HepG2 (cell line): ENCODE measurements around the gene SERPINB1. TPM values are rescaled to one million over a fixed set of nuclear protein-coding genes. Genes with fewer than 3 reads are reported as not detected.

Experiments
- AGO1 ChIP-seq: fragments of 200-400 bp; formaldehyde crosslinking; IDR thresholded peaks from 2 replicates; pipeline ENCODE4 v1.6.1; 2017; ENCODE audit warnings: mild to moderate bottlenecking, low read depth, low read length, moderate library complexity; ENCODE audit not compliant: poor library complexity, severe bottlenecking
- RERE ChIP-seq: IDR thresholded peaks from 2 replicates; pipeline ENCODE4 v1.6.1; 2016; ENCODE audit warnings: low read depth, missing genetic modification reagents, missing compliant biosample characterization
- ZNF280B ChIP-seq: sonication (generic); formaldehyde crosslinking; IDR thresholded peaks from 2 replicates; pipeline ENCODE4 v1.5.0; 2020; ENCODE audit warnings: missing genetic modification reagents, mild to moderate bottlenecking, borderline replicate concordance
- ZNF430 ChIP-seq: sonication (generic); formaldehyde crosslinking; IDR thresholded peaks from 2 replicates; pipeline ENCODE4 v1.9.0; 2021; ENCODE audit warnings: mild to moderate bottlenecking, missing genetic modification reagents
- ZNF496 ChIP-seq: sonication (generic); formaldehyde crosslinking; IDR thresholded peaks from 2 replicates; pipeline ENCODE4 v1.8.1; 2023; ENCODE audit warnings: mild to moderate bottlenecking, moderate library complexity, missing genetic modification reagents; ENCODE audit not compliant: insufficient replicate concordance
- ZNF777 ChIP-seq: sonication (generic); formaldehyde crosslinking; IDR thresholded peaks from 2 replicates; pipeline ENCODE4 v1.4.0; 2020; ENCODE audit warnings: missing genetic modification reagents
- polyA plus RNA-seq, 8 experiments: library from polyadenylated mRNA; depleted of rRNA in 3 of 8; stranded (reverse) in 7 of 8; unstranded in 1 of 8; fragments of >200 nt; fragmentation: Illumina TruSeq in 4 of 8; extraction: Trizol in 4 of 8; gene quantifications; 2 replicates each; pipeline versions ENCODE4 v1.2.1 to v1.2.3, GENCODE V29; 2011 to 2016; ENCODE audit warnings: low read depth in 4 of 8, missing spikeins in 1 of 8, mixed read lengths in 1 of 8; ENCODE audit not compliant: insufficient read depth in 1 of 8
- total RNA-seq, 5 experiments: library from RNA; depleted of rRNA; stranded (reverse); fragments of >200 nt; fragmentation: Illumina TruSeq; extraction: Trizol; gene quantifications; 2 replicates each; pipeline ENCODE4 v1.2.3, GENCODE V29; 2016; ENCODE audit warnings: low read depth in 1 of 5
- TF ChIP-seq, protein P1 (sequence below): sonication (generic); formaldehyde crosslinking; IDR thresholded peaks from 2 replicates; pipeline ENCODE4 v1.4.0; 2020; ENCODE audit warnings: mild to moderate bottlenecking, missing genetic modification reagents, borderline replicate concordance

Gene SERPINB1
- total and polyA plus RNA-seq, 2 of the 13 experiments (the other 11 are each of a cell fraction or from before 2014, with no cell fraction given): 41.4 to 60.5 TPM

DNA sequence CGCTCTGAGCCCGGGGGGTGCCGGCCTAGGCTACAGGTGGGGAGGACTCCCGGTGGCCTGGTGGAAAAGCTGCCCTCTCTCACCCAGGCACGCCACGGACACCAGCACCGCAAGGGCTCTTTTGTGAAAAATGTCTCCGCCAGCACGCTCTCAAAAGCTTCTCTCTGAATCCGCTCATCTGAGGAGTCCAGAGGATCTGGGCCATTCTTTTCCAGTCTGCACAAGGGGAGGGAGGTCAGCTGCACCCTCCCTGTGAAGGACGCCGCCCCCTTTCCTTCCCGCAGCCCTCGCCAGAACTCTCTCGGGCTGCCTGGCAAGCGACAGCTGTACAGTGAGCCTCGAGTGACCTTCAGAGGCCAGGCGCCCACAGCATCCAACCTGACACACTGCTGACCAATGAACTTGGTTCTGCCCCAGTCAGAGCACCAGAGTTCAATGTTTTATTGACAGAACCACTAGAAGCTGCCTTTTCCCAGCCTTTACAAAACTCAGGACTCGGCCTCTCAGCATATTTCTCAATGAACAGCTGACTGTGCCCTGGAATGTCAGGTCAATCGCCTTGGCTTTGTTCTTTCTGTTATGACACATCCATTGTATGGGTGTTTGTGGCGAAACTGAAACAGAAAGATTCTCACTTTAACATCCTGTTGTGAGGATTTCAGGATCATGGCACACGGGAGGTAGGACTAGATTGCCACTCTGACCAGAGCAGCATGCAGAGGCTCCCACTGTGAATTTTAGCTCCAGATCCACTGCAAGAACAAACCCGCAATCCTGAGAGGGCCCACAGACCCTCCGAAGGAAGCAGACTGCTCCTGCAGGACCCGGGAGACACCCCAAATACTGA lies 34.8 kb upstream of the SERPINB1 start (continued):
- TF ChIP-seq, protein P1, sequence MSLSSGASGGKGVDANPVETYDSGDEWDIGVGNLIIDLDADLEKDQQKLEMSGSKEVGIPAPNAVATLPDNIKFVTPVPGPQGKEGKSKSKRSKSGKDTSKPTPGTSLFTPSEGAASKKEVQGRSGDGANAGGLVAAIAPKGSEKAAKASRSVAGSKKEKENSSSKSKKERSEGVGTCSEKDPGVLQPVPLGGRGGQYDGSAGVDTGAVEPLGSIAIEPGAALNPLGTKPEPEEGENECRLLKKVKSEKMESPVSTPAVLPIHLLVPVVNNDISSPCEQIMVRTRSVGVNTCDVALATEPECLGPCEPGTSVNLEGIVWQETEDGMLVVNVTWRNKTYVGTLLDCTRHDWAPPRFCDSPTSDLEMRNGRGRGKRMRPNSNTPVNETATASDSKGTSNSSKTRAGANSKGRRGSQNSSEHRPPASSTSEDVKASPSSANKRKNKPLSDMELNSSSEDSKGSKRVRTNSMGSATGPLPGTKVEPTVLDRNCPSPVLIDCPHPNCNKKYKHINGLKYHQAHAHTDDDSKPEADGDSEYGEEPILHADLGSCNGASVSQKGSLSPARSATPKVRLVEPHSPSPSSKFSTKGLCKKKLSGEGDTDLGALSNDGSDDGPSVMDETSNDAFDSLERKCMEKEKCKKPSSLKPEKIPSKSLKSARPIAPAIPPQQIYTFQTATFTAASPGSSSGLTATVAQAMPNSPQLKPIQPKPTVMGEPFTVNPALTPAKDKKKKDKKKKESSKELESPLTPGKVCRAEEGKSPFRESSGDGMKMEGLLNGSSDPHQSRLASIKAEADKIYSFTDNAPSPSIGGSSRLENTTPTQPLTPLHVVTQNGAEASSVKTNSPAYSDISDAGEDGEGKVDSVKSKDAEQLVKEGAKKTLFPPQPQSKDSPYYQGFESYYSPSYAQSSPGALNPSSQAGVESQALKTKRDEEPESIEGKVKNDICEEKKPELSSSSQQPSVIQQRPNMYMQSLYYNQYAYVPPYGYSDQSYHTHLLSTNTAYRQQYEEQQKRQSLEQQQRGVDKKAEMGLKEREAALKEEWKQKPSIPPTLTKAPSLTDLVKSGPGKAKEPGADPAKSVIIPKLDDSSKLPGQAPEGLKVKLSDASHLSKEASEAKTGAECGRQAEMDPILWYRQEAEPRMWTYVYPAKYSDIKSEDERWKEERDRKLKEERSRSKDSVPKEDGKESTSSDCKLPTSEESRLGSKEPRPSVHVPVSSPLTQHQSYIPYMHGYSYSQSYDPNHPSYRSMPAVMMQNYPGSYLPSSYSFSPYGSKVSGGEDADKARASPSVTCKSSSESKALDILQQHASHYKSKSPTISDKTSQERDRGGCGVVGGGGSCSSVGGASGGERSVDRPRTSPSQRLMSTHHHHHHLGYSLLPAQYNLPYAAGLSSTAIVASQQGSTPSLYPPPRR: peak; percentile 98
- peak; percentile 96 for TF ChIP-seq ZNF430 (CRISPR knock-in tag)
- peak; percentile 52; the same call in 1 of the 2 replicates for TF ChIP-seq ZNF777 (CRISPR knock-in tag)
- no peak for TF ChIP-seq ZNF496 (CRISPR knock-in tag)
- TF ChIP-seq ZNF280B (CRISPR knock-in tag): peak; percentile 15; the same call in 1 of the 2 replicates
- no peak for TF ChIP-seq AGO1
- peak; percentile 94 for TF ChIP-seq RERE (CRISPR knock-in tag)
